Stimulated activated naive CD8-positive, alpha-beta T cell treated with anti-CD3 and anti-CD28 coated beads, Interleukin-15, amount 100 ng/mL, for 72 hours (primary cell): ENCODE measurements around the gene CTDP1.

Source experiments
- ATAC-seq: fragments of 150-1000 bp; cut with Tn5 transposase; 2 replicates; pipeline ENCODE4 v1.10.0; 2021; ENCODE audit warnings: mild to moderate bottlenecking, moderate library complexity
- DNase-seq, 2 donors: peaks; one replicate each; pipeline ENCODE4 v3.0.0; 2021 to 2022
- H3K27ac Mint-ChIP-seq, 2 donors: one replicate each; pipeline ENCODE4 v1.8.0; 2022; ENCODE audit warnings: mild to moderate bottlenecking in 2 of 2, mixed read lengths in 2 of 2, moderate library complexity in 2 of 2
- H3K27me3 Mint-ChIP-seq: one replicate; pipeline ENCODE4 v1.8.0; 2022; ENCODE audit warnings: mixed read lengths
- H3K4me1 Mint-ChIP-seq: one replicate; pipeline ENCODE4 v1.8.0; 2022; ENCODE audit warnings: mild to moderate bottlenecking, mixed read lengths
- H3K4me3 Mint-ChIP-seq, 2 donors: one replicate each; pipeline ENCODE4 v1.8.0; 2022; ENCODE audit warnings: mild to moderate bottlenecking in 2 of 2, mixed read lengths in 2 of 2, moderate library complexity in 1 of 2
- H3K9me3 Mint-ChIP-seq, 2 donors: one replicate each; pipeline ENCODE4 v1.8.0; 2022; ENCODE audit warnings: mixed read lengths in 2 of 2

Gene CTDP1

DNA sequence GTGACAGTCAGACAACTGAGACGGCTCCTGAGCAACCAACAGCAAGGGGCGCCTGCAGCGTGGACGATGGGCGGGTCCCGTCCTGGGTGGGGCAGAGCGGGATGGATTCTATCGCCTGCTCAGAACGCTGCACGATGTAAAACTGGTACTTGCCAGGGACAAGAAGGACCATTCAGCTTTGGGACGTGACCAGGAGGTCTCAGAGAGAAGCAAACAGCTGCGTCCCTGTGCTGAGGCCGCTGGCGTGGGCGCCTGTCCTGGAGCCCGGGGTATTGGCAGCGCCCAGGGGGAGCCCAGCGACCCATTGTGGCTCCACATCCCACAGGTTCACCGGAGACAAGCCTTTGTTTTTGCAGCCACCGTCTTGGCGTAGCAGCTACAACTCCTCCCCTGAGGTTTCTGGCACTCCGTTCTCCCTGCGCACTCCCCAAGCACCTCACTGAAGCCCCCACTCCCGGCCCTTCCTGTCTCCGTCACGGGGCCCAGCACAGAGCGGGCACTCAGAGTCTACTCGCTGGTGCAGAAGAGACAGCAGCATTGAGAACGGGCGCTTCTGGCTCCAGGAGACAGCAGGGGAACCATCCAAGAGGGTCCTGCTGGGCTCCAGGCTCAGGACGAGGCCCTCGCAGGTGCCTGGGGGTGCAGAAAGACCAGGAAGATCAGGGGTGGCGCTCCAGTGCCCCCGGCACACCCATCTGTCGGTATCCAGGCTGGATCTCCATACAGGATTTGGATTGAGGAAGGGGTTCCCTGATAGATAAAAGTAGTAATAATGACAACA is 96.0 kb downstream of the CTDP1 start:
- ATAC-seq (no peak), DNase-seq (no peak)
- no peaks in the 10 kb centered on the region for H3K4me1 Mint-ChIP-seq
- H3K4me3 Mint-ChIP-seq, result no peak overlapping the region
- H3K27me3 Mint-ChIP-seq, result peaks cover 60% of the 10 kb centered on the region
- peaks cover 0 to 14% of the 10 kb centered on the region in 2 donors for H3K9me3 Mint-ChIP-seq
- peak overlapping the region in 1 of 2 donors; percentile 40 for H3K27ac Mint-ChIP-seq

DNA sequence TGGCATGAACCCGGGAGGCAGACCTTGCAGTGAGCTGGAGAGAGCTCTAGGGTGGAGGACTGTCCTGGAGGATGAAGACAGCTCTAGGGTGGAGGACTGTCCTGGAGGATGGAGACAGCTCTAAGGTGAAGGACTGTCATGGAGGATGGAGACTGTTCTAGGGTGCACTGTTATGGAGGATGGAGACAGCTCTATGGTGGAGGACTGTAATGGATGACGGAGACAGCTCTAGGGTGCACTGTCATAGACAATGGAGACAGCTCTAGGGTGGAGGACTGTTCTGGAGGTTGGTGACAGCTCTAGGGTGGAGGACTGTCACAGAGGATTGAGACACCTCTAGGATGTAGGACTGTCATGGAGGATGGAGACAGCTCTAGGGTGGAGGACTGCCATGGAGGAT is 97.1 kb downstream of the CTDP1 start:
- no peak for DNase-seq
- no peaks in the 10 kb centered on the region for H3K4me1 Mint-ChIP-seq
- ATAC-seq, result no peak
- H3K9me3 Mint-ChIP-seq, result peaks cover 0 to 14% of the 10 kb centered on the region in 2 donors
- no peak overlapping the region for H3K27ac Mint-ChIP-seq
- peaks cover 61% of the 10 kb centered on the region for H3K27me3 Mint-ChIP-seq
- H3K4me3 Mint-ChIP-seq, result no peak overlapping the region

GRCh38 chr18:79778291-79778791 is 98.7 kb downstream of the CTDP1 start:
- Mint-ChIP-seq H3K27me3 (peaks cover 53% of the 10 kb centered on the region), H3K4me1 (no peaks in the 10 kb centered on the region), H3K9me3 (peaks cover 0 to 14% of the 10 kb centered on the region in 2 donors), H3K27ac (no peak overlapping the region), H3K4me3 (no peak overlapping the region)
- ATAC-seq (no peak), DNase-seq (no peak)

DNA sequence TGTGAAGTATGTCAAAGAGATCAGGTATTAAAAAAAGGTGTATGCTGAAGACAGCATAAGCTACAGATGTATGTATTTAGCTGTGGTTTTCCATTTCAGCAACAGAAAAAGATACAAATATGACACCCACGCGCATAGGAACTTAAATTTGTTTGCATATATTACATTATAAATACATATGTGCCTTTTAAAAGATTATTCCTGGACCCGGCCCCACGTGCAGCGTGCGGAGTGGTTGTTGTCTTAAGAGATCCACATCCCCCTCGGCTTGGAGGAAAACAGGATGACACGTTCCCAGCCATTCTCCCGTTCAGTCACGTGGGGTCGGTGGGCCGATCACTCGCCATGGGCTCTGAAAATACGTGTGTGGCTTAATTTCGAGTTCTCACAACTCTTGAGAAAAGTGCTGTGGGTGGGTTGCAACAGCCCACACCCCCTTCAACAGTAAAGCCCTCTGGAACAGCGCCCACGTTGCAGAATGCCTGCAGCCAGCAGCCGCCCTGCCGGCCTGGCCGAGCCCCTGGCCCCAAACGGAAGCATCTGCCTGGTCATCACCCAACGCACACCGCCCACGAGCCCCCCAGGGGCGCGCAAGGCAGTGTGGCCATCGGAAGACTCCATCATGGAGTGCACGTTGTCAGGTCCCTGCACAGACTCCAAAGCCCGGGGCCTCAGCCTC is 99.6 kb downstream of the CTDP1 start:
- no peaks in the 10 kb centered on the region for H3K4me1 Mint-ChIP-seq
- ATAC-seq, result no peak
- peaks cover 0 to 14% of the 10 kb centered on the region in 2 donors for H3K9me3 Mint-ChIP-seq
- H3K4me3 Mint-ChIP-seq, result no peak overlapping the region
- peaks cover 54% of the 10 kb centered on the region for H3K27me3 Mint-ChIP-seq
- no peak for DNase-seq
- H3K27ac Mint-ChIP-seq, result no peak overlapping the region

- Mint-ChIP-seq H3K4me1 (no peaks in the 10 kb centered on the region), H3K9me3 (peaks cover 0 to 14% of the 10 kb centered on the region in 2 donors), H3K27ac (no peak overlapping the region), H3K27me3 (peaks cover 60% of the 10 kb centered on the region), H3K4me3 (no peak overlapping the region)
- no peak for ATAC-seq
- no peak for DNase-seq
Observed at GRCh38 chr18:79779700-79780190, 100.1 kb downstream of the CTDP1 start.

GRCh38 chr18:79780547-79780946 is 100.9 kb downstream of the CTDP1 start:
- Mint-ChIP-seq H3K4me1 (no peaks in the 10 kb centered on the region), H3K27ac (no peak overlapping the region), H3K9me3 (peaks cover 0 to 14% of the 10 kb centered on the region in 2 donors), H3K27me3 (peaks cover 62% of the 10 kb centered on the region), H3K4me3 (no peak overlapping the region)
- ATAC-seq (no peak), DNase-seq (no peak)

- peaks cover 62% of the 10 kb centered on the region for H3K27me3 Mint-ChIP-seq
- peaks cover 0 to 14% of the 10 kb centered on the region in 2 donors for H3K9me3 Mint-ChIP-seq
- no peak for DNase-seq
- H3K27ac Mint-ChIP-seq, result peak overlapping the region in 1 of 2 donors; percentile 59
- no peak for ATAC-seq
- H3K4me1 Mint-ChIP-seq, result no peaks in the 10 kb centered on the region
- H3K4me3 Mint-ChIP-seq, result no peak overlapping the region
Observed at GRCh38 chr18:79781331-79781941, 101.8 kb downstream of the CTDP1 start.

GRCh38 chr18:79782566-79783308 is 103.1 kb downstream of the CTDP1 start:
- Mint-ChIP-seq H3K27me3 (peaks cover 60% of the 10 kb centered on the region), H3K4me3 (no peak overlapping the region), H3K27ac (no peak overlapping the region), H3K4me1 (no peaks in the 10 kb centered on the region), H3K9me3 (peaks cover 0 to 2% of the 10 kb centered on the region in 2 donors)
- ATAC-seq (no peak), DNase-seq (no peak)

- no peaks in the 10 kb centered on the region for H3K9me3 Mint-ChIP-seq
- peak; percentile 11 for ATAC-seq
- H3K27me3 Mint-ChIP-seq, result peaks cover 64% of the 10 kb centered on the region
- no peak overlapping the region for H3K4me3 Mint-ChIP-seq
- no peaks in the 10 kb centered on the region for H3K4me1 Mint-ChIP-seq
- no peak for DNase-seq
- no peak overlapping the region for H3K27ac Mint-ChIP-seq
Observed at GRCh38 chr18:79784071-79784913, 104.7 kb downstream of the CTDP1 start.

- DNase-seq (no peak), ATAC-seq (peak; percentile 26)
- Mint-ChIP-seq H3K4me3 (no peak overlapping the region), H3K9me3 (no peaks in the 10 kb centered on the region), H3K4me1 (no peaks in the 10 kb centered on the region), H3K27me3 (peaks cover 73% of the 10 kb centered on the region), H3K27ac (no peak overlapping the region)
Observed at GRCh38 chr18:79784965-79785770, 105.6 kb downstream of the CTDP1 start.

DNA sequence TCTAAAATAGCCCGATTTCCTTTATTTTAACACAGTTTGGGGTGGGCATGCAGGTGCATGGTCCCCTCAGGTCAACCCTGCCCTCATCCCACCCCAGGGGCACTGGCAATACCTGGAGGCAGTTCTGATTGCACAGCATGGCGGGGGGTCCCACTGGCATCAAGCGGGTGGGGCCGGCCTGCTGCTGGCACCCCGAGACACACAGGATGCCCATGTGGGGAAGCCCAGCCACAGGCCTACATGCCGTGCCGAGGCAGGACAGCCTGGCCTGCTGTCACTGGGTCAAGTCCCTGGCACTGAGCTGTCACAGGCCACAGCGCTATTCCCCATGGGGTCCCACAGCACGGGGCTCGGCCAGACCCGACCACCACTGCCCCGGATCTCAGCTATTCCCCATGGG is 106.2 kb downstream of the CTDP1 start:
- Mint-ChIP-seq H3K27ac (no peak overlapping the region), H3K27me3 (peaks cover 79% of the 10 kb centered on the region), H3K4me3 (no peak overlapping the region), H3K9me3 (no peaks in the 10 kb centered on the region), H3K4me1 (peaks cover 2% of the 10 kb centered on the region)
- ATAC-seq (no peak), DNase-seq (no peak)

DNA sequence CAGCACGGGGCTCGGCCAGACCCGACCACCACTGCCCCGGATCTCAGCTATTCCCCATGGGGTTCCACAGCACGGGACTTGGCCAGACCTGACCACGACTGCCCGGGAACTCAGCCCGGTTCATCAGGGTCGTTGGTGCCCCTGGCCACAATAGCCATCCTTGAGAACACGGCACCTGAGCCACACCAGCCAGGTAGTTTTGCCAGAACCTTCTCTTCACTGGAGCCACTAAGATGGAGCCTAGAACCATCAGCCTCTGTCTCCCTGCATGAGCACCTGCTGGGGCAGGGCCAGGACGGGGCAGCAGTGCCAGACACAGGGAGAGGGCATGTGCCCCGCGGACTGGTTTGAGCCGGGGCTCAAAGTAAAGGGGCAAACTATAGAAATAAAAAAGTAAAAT is 106.7 kb downstream of the CTDP1 start:
- DNase-seq, result no peak
- H3K27me3 Mint-ChIP-seq, result peaks cover 84% of the 10 kb centered on the region

DNA sequence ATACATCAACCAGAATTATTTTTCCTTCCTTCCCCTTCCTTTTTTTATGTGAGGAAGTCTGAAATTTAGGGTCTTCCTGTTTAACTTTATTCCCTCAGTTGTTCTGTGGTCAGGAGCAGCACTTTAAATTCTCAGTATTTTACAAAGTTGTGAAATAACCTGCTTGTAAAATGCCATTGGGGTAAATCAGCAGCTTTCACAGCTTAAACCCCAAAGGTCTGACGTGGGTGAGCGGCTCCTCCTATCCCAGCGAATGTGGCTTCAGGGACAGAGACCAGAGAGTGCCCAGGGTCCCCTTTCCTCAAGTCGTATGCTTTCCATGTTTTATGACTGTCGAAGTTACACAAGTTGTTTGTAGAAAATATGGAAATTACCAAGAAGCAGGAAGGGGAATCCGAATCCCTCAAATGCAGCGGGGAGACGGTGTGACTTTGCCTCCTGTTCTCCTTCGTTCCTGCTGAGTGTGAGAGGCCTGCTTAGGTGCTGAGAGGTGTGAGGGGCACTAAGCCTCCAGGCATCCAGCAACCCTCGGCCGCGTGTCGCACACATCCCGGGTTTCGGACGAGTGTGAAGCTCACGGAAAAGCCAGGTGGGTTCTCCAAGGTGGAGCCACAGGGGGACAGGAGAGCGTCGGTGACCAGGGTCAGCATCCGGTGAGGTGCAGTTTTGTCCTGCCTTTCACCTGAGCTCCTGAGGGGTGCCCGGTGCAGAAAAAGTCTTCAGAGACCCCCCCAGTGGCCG is 107.4 kb downstream of the CTDP1 start:
- peaks cover 13% of the 10 kb centered on the region for H3K4me1 Mint-ChIP-seq
- ATAC-seq (no peak), DNase-seq (no peak)
- H3K27me3 Mint-ChIP-seq, result peaks cover 87% of the 10 kb centered on the region
- no peak overlapping the region for H3K27ac Mint-ChIP-seq
- no peak overlapping the region for H3K4me3 Mint-ChIP-seq
- no peaks in the 10 kb centered on the region for H3K9me3 Mint-ChIP-seq

More for the DNA sequence above, 106.7 kb downstream of the CTDP1 start:
- Mint-ChIP-seq H3K9me3 (no peaks in the 10 kb centered on the region), H3K4me1 (peaks cover 6% of the 10 kb centered on the region), H3K27ac (no peak overlapping the region), H3K4me3 (no peak overlapping the region)
- no peak for ATAC-seq
